Measurements from ENCODE around the gene CCDC91.

GRCh38 chr12:28421374-28421773 lies 231.1 kb downstream of the CCDC91 start:
- TF ChIP-seq CTCF (IDR thresholded peaks at IDR 0.05) (no peak), POLR2A (IDR thresholded peaks at IDR 0.05) (no peak)
